ENCODE measurements around the gene NXPH3.

DNA sequence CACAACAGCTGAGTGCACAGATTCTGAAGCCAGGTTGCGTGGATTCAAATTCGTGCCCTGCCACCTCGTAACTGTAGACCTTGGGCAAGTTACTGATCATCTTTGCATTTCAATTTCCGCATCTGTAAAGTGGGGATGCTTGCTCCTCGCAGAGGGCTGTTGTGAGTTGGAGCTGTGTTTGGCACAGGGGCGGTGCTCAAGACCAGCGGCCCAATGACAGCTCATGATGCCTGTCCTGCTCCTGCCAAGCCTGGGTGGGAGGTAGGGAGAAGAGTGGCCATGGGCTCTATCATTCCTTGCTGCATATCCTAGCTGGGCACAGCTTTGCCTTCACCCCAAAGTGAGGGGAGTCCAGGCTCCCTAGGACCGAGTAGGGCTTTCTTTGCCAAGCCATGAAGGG is 12.6 kb downstream of the NXPH3 start:
- TF ChIP-seq POLR2A (IDR thresholded peaks at IDR 0.05; ENCODE audit: low read depth, low read length) (no peak), POLR2AphosphoS5 (IDR thresholded peaks at IDR 0.05; ENCODE audit: low read depth, low read length) (no peak)

Data from GM12891 (cell line).